Measurements from ENCODE around the gene SSBP3.
"Not testable (repeated sequence)": the region's sequence is repeated elsewhere in the genome, so short reads cannot be mapped to it uniquely, and the experiment has no call there.

SSBP3 gene

DNA sequence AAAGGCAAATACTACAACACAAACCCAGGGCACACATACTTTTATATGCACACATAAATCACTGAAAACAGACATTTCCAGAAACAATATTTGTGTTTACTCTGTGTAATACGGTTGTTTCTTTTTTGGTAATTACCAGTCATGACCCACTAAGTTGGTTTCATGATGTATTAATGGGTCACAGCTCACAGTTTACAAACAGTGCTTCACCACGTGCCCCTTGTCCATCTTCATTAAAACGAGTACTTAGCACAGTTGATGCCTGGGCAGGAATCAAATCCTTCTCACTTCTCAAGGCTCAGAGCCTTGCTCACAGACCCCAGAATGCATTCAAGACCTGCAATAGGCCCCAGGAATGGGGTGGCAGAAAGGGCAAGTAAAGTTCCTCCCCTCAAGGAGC lies 13.8 kb downstream of the SSBP3 start:
- Mint-ChIP-seq H3K27ac (no peak overlapping the region), H3K4me1 (ENCODE audit: low read depth) (peaks cover 47% of the 10 kb centered on the region), H3K4me3 (no peak overlapping the region), H3K27me3 (no peaks in the 10 kb centered on the region), H3K9me3 (no peaks in the 10 kb centered on the region), H3K36me3 (ENCODE audit: low read depth) (peaks cover 69% of the 10 kb centered on the region)
- no peak for DNase-seq

DNA sequence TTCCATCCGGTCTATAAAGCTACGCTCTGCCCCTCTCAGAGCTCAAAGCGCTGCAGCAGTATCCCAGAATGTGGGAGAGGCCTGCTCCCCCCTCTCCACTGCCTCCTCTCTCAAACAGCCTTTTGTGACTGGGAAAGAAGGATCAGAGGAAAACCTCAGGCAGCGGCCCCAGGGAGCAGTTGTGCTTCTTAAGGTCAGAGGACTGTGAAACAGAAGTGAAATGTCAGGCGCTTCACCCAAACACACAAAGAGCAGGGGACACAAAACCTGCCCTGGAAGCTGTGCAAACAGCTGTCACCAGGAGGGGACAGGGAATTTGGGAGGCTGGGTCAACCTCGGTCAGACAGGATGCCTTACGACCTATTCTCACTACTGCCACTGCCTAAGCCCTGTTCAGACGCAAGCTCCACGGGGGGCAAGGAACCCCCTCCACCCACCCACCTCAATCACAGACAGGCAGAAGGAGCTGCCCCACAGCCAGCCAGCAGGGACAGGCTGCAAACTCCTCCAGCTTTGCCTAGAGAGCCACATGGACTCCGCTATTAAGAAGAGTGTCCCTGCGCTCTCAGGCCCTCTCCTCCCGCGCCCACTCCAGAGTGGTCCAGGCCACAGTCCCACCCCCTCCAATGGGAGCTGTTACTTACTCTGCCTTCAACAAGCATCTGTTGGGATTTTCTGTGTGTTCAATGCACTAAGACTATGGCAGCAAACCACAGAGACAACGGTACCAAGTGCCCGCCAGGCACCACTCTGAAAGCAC lies 14.6 kb downstream of the SSBP3 start:
- Mint-ChIP-seq H3K36me3 (ENCODE audit: low read depth) (peaks cover 66% of the 10 kb centered on the region), H3K9me3 (no peaks in the 10 kb centered on the region), H3K4me3 (no peak overlapping the region), H3K4me1 (ENCODE audit: low read depth) (peaks cover 46% of the 10 kb centered on the region), H3K27ac (peak overlapping the region; percentile 26), H3K27me3 (no peaks in the 10 kb centered on the region)
- no peak for DNase-seq

DNA sequence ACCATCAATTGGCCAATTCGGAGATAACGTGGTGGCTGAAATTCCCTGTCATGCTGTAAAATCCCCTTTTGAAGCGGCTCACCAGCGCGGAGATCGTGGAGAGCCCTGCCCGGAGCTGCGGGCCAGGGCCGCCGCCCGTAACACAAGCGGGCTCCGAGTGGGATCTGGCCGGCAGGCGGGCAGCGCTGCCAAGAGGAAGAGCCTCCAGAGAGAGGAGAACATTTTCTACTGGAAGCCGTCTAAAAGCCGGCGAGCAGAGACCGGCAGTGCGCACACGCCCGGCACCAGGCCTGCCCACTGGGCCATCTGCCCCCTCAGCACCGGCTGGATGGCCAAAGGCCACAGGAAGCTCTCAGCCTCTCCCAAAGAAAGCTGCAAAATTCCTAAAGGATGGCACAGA lies 15.5 kb downstream of the SSBP3 start:
- Mint-ChIP-seq H3K27me3 (no peaks in the 10 kb centered on the region), H3K4me3 (no peak overlapping the region), H3K27ac (no peak overlapping the region), H3K9me3 (no peaks in the 10 kb centered on the region), H3K36me3 (ENCODE audit: low read depth) (peaks cover 60% of the 10 kb centered on the region), H3K4me1 (ENCODE audit: low read depth) (peaks cover 45% of the 10 kb centered on the region)
- no peak for DNase-seq

DNA sequence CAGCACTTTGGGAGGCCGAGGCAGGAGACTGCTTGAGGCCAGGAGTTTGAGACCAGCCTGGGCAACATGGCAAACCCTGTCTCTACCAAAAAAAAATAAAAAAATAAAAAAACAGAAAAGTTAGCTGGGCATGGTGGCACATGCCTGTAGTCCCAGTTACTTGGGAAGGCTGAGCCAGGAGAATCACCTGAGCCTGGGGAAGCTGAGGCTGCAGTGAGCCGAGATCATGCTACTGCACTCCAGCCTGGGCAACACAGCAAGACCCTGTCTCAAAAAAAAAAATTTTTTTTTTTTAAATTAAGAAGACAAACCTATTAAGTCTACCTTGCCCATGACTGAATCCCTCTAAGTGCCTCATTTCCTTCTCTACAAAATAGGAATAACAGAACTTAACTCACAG lies 16.6 kb downstream of the SSBP3 start:
- not testable (repeated sequence) for H3K27ac Mint-ChIP-seq, H3K4me3 Mint-ChIP-seq, H3K9me3 Mint-ChIP-seq, DNase-seq, H3K27me3 Mint-ChIP-seq
- H3K4me1 Mint-ChIP-seq (ENCODE audit: low read depth), result peaks cover 46% of the 10 kb centered on the region
- peaks cover 54% of the 10 kb centered on the region for H3K36me3 Mint-ChIP-seq (ENCODE audit: low read depth)

DNA sequence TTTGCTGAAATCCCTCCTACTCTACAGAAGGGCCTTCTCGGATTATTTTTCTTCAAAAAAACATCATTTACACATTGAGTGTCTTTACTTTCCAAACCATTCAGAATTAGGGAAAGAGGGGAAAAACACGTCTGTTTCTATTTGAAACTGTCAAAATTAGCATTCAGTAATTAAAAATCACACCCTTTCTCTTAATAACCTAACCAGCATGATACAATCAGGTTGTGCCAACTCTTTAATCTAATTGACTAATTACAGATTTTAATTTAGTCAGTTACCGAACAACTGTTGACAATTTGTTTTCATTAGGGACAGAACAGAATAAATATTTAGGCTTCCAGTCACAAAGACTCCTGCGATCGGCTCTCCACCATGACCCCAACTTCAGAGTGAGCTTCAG lies 18.8 kb downstream of the SSBP3 start:
- Mint-ChIP-seq H3K36me3 (ENCODE audit: low read depth) (peaks cover 50% of the 10 kb centered on the region), H3K4me1 (ENCODE audit: low read depth) (peaks cover 45% of the 10 kb centered on the region), H3K27ac (no peak overlapping the region), H3K9me3 (no peaks in the 10 kb centered on the region), H3K27me3 (no peaks in the 10 kb centered on the region), H3K4me3 (no peak overlapping the region)
- DNase-seq, result no peak

DNA sequence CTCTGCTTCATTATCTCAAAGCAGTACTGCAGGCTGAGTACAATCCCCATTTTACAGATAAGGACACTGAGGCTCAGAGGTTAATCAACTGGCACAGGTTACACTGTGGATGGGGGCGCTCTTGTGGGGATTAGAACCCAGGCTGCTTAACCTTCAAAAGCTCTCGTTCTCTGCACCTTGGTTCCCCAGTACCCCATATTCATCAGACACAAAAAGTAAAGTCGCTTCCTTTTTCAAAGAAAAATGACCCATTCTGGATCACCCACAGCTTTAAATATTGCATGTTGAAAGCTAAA lies 20.5 kb downstream of the SSBP3 start:
- Mint-ChIP-seq H3K4me1 (ENCODE audit: low read depth) (peaks cover 57% of the 10 kb centered on the region), H3K27me3 (no peaks in the 10 kb centered on the region), H3K27ac (no peak overlapping the region), H3K4me3 (no peak overlapping the region), H3K36me3 (ENCODE audit: low read depth) (peaks cover 41% of the 10 kb centered on the region), H3K9me3 (no peaks in the 10 kb centered on the region)
- no peak for DNase-seq

DNA sequence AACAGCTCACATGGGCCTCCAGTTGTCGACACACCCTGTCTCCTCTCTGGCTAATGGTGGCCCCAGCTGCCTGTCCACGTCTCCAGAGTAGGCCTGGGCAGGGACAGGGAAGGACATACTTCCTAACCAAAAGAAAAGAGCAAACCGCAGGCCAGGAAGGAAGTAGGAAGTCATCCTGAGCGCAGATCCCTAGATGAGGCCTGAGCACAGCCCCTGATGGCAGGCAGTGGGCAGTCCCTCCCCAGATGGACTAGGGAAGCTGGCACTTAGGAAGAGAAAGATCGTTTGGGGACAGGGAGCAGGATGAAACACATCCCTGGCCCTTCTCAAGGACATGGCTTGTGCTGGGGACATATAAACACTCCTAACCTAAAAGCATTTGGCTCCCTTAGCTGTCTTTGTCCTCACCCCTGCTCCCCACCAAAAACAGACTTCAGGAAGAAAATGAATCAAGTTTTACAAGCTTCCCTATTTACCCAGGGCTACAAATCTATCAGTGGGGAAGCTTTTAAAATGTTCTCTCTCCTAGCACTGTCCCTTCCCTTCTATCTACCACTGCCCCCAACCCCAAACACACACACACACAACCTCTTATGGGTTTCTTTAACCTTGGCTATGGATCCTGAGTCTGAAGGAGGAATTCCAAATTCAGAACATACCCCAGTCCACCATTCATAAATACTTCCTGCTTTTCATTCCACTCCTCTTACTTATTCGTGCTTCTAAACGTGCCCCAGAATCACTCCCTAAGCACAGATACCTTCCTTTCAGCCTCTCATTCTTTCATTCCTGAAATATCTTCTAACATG lies 21.1 kb downstream of the SSBP3 start:
- H3K27me3 Mint-ChIP-seq, result no peaks in the 10 kb centered on the region
- peaks cover 57% of the 10 kb centered on the region for H3K4me1 Mint-ChIP-seq (ENCODE audit: low read depth)
- DNase-seq, result no peak
- peak overlapping the region; percentile 16 for H3K27ac Mint-ChIP-seq
- H3K4me3 Mint-ChIP-seq, result no peak overlapping the region
- peaks cover 38% of the 10 kb centered on the region for H3K36me3 Mint-ChIP-seq (ENCODE audit: low read depth)
- no peaks in the 10 kb centered on the region for H3K9me3 Mint-ChIP-seq

DNA sequence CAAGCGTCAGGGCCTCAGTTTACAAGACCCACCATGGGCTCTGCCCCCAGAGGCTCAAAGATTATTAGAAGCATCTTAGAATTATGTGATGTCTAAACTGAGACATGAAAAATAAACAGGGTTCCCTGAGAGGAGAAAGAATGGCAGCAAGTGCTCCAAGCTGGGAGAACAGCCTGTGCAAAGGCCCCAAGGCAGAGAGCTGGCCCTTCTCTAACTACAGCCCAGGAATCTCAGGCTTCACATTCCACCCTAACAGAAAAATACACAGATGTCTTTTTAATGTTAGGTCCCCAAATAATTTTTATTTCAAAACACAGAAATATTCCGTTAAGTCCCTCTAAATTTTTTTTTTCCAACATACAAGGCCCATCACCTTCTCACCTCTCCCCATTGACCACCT lies 21.7 kb downstream of the SSBP3 start:
- H3K9me3 Mint-ChIP-seq, result no peaks in the 10 kb centered on the region
- no peak overlapping the region for H3K27ac Mint-ChIP-seq
- H3K36me3 Mint-ChIP-seq (ENCODE audit: low read depth), result peaks cover 37% of the 10 kb centered on the region
- DNase-seq, result no peak
- H3K4me1 Mint-ChIP-seq (ENCODE audit: low read depth), result peaks cover 60% of the 10 kb centered on the region
- H3K27me3 Mint-ChIP-seq, result no peaks in the 10 kb centered on the region
- no peak overlapping the region for H3K4me3 Mint-ChIP-seq

DNA sequence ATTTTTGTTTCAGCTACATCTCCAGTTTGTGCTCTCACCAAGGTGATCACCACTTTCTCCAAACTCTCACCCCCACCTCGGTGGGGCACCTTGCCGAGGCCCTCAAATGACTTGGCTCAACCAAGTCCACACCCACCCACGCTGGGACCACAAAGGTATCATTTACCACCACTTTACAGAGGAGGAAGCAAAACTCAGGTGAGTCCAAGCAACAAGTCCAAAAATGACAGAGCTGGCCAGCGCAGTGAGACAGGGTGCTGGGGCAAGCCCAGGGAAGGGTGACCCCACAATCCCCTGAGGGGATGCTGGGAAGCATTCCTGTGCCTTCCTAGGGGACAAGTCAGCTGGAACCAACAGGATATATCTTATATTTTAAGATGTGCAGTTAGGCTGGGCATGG lies 24.7 kb downstream of the SSBP3 start:
- DNase-seq, result no peak
- Mint-ChIP-seq H3K4me3 (no peak overlapping the region), H3K27me3 (no peaks in the 10 kb centered on the region), H3K4me1 (ENCODE audit: low read depth) (peaks cover 70% of the 10 kb centered on the region), H3K27ac (no peak overlapping the region), H3K9me3 (no peaks in the 10 kb centered on the region), H3K36me3 (ENCODE audit: low read depth) (peaks cover 33% of the 10 kb centered on the region)

DNA sequence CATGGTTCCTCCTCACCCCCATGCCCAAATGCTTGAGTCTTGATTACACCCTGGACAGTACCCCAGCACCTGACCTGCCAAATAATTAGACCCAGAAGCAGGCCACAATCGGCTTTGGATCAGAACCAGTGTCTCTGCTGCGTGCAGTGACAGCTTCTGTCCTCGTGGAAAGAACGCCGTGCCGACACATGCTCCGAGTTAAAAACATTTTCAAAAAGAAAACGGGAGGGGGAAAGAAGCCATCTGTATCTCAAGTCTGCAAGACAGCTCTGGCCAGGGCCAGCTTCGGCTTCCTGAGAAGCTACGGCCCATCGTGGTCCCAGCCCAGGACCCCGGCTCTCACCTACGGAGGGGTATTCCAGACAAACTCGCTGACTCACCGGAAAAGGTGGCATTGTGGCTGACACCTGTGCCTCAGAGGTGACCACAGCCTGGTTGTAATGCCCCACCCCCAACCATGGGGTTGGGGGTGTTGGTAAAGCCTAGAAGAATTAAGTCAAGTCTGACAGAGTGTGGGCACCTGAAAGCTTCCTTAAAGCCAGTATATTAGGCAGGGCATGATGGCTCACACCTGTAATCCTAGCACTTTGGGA lies 25.8 kb downstream of the SSBP3 start:
- Mint-ChIP-seq H3K27ac (peak overlapping the region; percentile 50), H3K9me3 (no peaks in the 10 kb centered on the region), H3K4me1 (ENCODE audit: low read depth) (peaks cover 72% of the 10 kb centered on the region), H3K36me3 (ENCODE audit: low read depth) (peaks cover 33% of the 10 kb centered on the region), H3K27me3 (no peaks in the 10 kb centered on the region), H3K4me3 (no peak overlapping the region)
- no peak for DNase-seq

DNA sequence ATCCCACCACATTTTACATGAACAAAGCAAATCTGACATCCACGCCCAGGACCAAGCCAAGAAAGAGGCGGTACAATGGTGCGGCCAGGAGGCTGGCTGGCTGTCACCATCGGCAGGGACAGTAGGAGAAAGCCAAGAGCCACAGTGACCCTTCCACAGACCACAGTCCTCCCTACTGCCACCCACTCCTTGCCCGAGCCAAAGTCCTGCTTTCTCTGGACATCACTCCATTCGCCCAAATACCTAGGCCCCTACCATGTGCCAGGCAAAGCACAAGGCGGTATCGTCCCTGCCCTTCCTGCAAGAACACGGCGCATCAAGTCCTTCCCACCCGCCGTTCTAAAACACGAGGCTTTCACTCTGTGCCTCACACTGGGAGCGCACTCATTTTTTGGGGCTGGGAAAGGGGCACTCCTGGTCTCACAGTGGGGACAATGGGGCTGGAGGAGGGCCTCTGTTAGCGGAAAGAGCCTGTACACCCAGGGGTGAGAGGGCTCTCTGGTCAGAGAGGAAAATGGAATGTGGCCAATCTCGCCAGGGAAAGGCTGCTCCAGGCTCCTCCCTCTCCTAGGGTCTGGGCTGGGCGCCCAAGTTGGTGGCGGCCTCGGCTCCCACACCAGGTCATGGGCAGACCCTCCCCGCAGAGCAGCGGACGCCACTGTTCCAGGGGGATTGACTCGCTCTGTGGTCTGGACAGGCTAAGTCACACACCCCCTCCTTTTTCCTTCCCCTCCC lies 26.5 kb downstream of the SSBP3 start:
- H3K4me3 Mint-ChIP-seq, result no peak overlapping the region
- peaks cover 72% of the 10 kb centered on the region for H3K4me1 Mint-ChIP-seq (ENCODE audit: low read depth)
- H3K27me3 Mint-ChIP-seq, result no peaks in the 10 kb centered on the region
- no peaks in the 10 kb centered on the region for H3K9me3 Mint-ChIP-seq
- H3K27ac Mint-ChIP-seq, result no peak overlapping the region
- H3K36me3 Mint-ChIP-seq (ENCODE audit: low read depth), result peaks cover 35% of the 10 kb centered on the region
- DNase-seq, result no peak

DNA sequence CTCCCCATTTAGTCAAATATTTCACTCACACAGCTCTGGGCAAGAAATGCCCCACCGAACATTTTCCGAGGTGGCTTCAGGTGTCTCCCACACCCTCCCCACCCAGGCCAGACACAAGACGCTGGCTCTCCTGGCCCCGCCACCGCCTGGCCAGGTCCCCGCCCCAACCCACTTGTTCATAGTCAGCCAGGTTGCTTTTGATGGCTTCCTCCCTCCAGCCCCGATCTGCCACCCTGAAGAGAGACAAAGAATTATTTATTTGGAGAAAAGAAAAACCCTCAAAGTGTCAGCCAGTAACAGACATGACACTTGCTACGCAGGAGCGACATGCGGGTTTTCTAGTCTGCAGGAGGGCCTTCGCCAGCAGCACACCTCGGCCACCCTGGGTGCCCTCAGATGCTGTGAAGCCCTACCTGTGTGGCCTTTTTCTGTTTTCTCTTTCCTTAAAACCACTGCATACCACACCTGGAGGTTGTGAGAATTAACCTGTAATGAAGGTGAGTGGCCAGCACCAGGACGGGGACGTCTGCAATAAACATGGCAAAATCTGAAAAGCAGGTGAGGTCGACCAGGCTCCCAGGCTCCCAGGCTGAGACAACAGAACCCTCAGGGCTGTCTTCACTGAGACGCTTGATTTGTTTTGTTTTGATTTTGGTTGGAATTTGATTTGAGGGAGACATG lies 27.2 kb downstream of the SSBP3 start:
- peaks cover 31% of the 10 kb centered on the region for H3K36me3 Mint-ChIP-seq (ENCODE audit: low read depth)
- DNase-seq, result no peak
- no peak overlapping the region for H3K4me3 Mint-ChIP-seq
- H3K27me3 Mint-ChIP-seq, result no peaks in the 10 kb centered on the region
- peaks cover 78% of the 10 kb centered on the region for H3K4me1 Mint-ChIP-seq (ENCODE audit: low read depth)
- no peaks in the 10 kb centered on the region for H3K9me3 Mint-ChIP-seq
- H3K27ac Mint-ChIP-seq, result no peak overlapping the region

DNA sequence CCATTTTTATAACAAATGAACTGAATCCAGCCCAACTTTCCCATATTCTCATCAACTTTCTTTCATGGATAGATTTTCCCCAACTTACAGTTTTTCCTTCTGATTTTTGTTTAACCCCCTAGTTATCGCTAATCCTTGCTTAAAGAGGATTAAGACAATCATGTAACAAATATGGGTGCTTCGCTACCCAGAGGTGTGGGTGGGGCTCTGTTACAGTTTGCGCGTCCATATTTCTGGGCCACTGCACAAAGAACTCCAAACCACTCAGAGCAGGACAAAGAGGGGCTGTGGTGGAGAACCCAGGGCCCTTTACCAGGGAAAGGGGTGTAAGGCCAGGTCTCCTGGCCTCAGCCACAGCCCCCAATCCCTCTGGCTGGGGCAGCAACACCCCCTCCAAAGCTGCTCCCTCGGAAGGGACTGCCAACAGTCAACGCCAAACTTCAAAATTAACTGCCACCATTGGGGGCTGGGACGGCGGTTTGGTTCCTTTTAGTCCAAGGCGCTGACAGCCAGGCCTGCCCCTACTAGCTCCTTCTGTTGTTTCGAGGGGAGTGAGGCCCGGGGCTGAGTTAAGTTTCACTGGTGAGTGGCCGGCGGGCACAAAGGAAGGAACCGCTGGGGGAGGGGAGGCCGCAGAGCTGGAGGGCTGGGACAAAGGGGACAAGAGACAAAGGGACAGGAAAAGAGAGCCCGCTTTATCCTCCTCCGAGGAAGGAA lies 27.9 kb downstream of the SSBP3 start:
- Mint-ChIP-seq H3K27me3 (no peaks in the 10 kb centered on the region), H3K27ac (no peak overlapping the region), H3K9me3 (no peaks in the 10 kb centered on the region), H3K4me1 (ENCODE audit: low read depth) (peaks cover 80% of the 10 kb centered on the region), H3K36me3 (ENCODE audit: low read depth) (peaks cover 30% of the 10 kb centered on the region), H3K4me3 (no peak overlapping the region)
- DNase-seq, result no peak

Data from activated T-cell treated with anti-CD3 and anti-CD28 coated beads, Interleukin-2, amount 50 U/mL, for 24 hours (primary cell).